ENCODE results near the gene SGSH. TPM values are rescaled to one million over a fixed set of nuclear protein-coding genes. Genes with fewer than 3 reads are reported as not detected.

Gene SGSH
- total RNA-seq, 1 experiment from 2014 or later, result 19.8 TPM

GRCh38 chr17:80214878-80215210 lies 5.3 kb downstream of the SGSH start:
- Histone ChIP-seq H2BK20ac (ENCODE audit: low read depth, low read length, poor library complexity, severe bottlenecking) (no peak overlapping the region), H3K9me3 (ENCODE audit: control insufficient read depth, low read depth, low read length) (no peaks in the 10 kb centered on the region), H2BK15ac (ENCODE audit: low read depth, low read length) (no peak overlapping the region), H2BK5ac (ENCODE audit: insufficient read length, low read length) (no peak overlapping the region), H2BK12ac (ENCODE audit: insufficient read length, low read depth, low read length) (no peak overlapping the region), H3K79me2 (ENCODE audit: insufficient read depth, low read length) (no peaks in the 10 kb centered on the region), H3K18ac (ENCODE audit: insufficient read length, low read depth, low read length) (no peak overlapping the region), H3K56ac (ENCODE audit: insufficient read length, low read depth, low read length) (no peak overlapping the region), H3K4me1 (ENCODE audit: insufficient read depth, low read length) (no peaks in the 10 kb centered on the region), H2AK5ac (ENCODE audit: insufficient read length, low read length) (no peak overlapping the region), H3T11ph (ENCODE audit: low read length) (no peak overlapping the region), H3K14ac (ENCODE audit: insufficient read depth, low read length) (no peak overlapping the region), H4K5ac (ENCODE audit: insufficient read length, low read depth, low read length) (no peak overlapping the region), H2AFZ (ENCODE audit: low read length) (no peak overlapping the region), H3K79me1 (ENCODE audit: insufficient read depth, low read depth, low read length, poor library complexity, severe bottlenecking) (no peaks in the 10 kb centered on the region), H4K8ac (replicated peaks; ENCODE audit: insufficient read length, low read depth, low read length) (no peak overlapping the region), H3K4ac (ENCODE audit: low read depth, low read length) (no peak overlapping the region), H3K27ac (ENCODE audit: insufficient read length, low read depth, low read length) (no peak overlapping the region), H3K4me2 (ENCODE audit: insufficient read depth, insufficient read length, low read length) (no peak overlapping the region), H3K23me2 (ENCODE audit: insufficient read length, low read depth, low read length, poor library complexity, severe bottlenecking) (peaks cover 5% of the 10 kb centered on the region), H4K91ac (ENCODE audit: insufficient read length, low read depth, low read length) (no peak overlapping the region), H3K23ac (ENCODE audit: insufficient read length, low read depth, low read length) (no peak overlapping the region), H3K27me3 (ENCODE audit: insufficient read depth, low read length) (no peaks in the 10 kb centered on the region), H3K9ac (ENCODE audit: extremely low read depth, insufficient read length, low read length) (no peak overlapping the region), H4K20me1 (ENCODE audit: control insufficient read depth, insufficient read depth, insufficient read length) (no peaks in the 10 kb centered on the region), H2BK120ac (ENCODE audit: low read depth, low read length, poor library complexity, severe bottlenecking) (no peak overlapping the region)
- no peak overlapping the region for H3K4me3 Mint-ChIP-seq
- H3K36me3 Mint-ChIP-seq (ENCODE audit: insufficient read depth in 1 of 3, low read depth in 3 of 3), result peaks cover 13 to 36% (median 34%) of the 10 kb centered on the region in 3 experiments; a peak in 6 of 7 replicates
- no peak for TF ChIP-seq CTCF (conservative IDR thresholded peaks at IDR 0.05)
- no peak overlapping the region for H3K27ac Mint-ChIP-seq
- peaks cover 4 to 6% of the 10 kb centered on the region in 2 experiments for H3K4me1 Mint-ChIP-seq
- WGBS (ENCODE audit: extremely low coverage, insufficient read length, low lambda C conversion rate), result no CpG with 5 or more reads among the region's 17 CpGs
- no peaks in the 10 kb centered on the region for H3K9me3 Mint-ChIP-seq
- no peak for DNase-seq
- H3K27me3 Mint-ChIP-seq (ENCODE audit: low read depth), result no peaks in the 10 kb centered on the region
